Activated CD4-positive, alpha-beta T cell treated with anti-CD3 and anti-CD28 coated beads, Interleukin-10, Interleukin-2, amounts not matched to agents 100 ng/mL and 50 ng/mL, durations not matched to agents 16 hours and 8 hours (primary cell): ENCODE results near the gene ARHGAP42.
"Not testable (repeated sequence)": the region's sequence is repeated elsewhere in the genome, so short reads cannot be mapped to it uniquely, and the experiment has no call there.

Experiments
- DNase-seq: peaks from one replicate; pipeline ENCODE4 v3.0.0-alpha.2; 2020

The ARHGAP42 gene

GRCh38 chr11:100876815-100877520, 189.9 kb downstream of the ARHGAP42 start:
- DNase-seq: no peak

GRCh38 chr11:100878474-100878873, 191.4 kb downstream of the ARHGAP42 start:
- DNase-seq: no peak

GRCh38 chr11:100882957-100883356, 195.9 kb downstream of the ARHGAP42 start:
- DNase-seq: no peak

GRCh38 chr11:100883830-100884229, 196.7 kb downstream of the ARHGAP42 start:
- no peak for DNase-seq

GRCh38 chr11:100887659-100888058, 200.6 kb downstream of the ARHGAP42 start:
- no peak for DNase-seq

- no peak for DNase-seq
Observed at GRCh38 chr11:100888836-100889235, 201.7 kb downstream of the ARHGAP42 start.

- no peak for DNase-seq
Observed at GRCh38 chr11:100889758-100890157, 202.7 kb downstream of the ARHGAP42 start.

GRCh38 chr11:100890789-100891188, 203.7 kb downstream of the ARHGAP42 start:
- DNase-seq: no peak

GRCh38 chr11:100892886-100893285, 205.8 kb downstream of the ARHGAP42 start:
- DNase-seq: no peak

GRCh38 chr11:100895449-100895848, 208.4 kb downstream of the ARHGAP42 start:
- no peak for DNase-seq

- not testable (repeated sequence) for DNase-seq
Observed at GRCh38 chr11:100895976-100896375, 208.9 kb downstream of the ARHGAP42 start.

GRCh38 chr11:100901471-100901870, 214.4 kb downstream of the ARHGAP42 start:
- DNase-seq: not testable (repeated sequence)

GRCh38 chr11:100902454-100903141, 215.5 kb downstream of the ARHGAP42 start:
- DNase-seq: no peak

GRCh38 chr11:100903284-100903683, 216.2 kb downstream of the ARHGAP42 start:
- no peak for DNase-seq

GRCh38 chr11:100905684-100906083, 218.6 kb downstream of the ARHGAP42 start:
- DNase-seq: no peak

- DNase-seq: no peak
Observed at GRCh38 chr11:100908746-100909145, 221.7 kb downstream of the ARHGAP42 start.

GRCh38 chr11:100910808-100911207, 223.7 kb downstream of the ARHGAP42 start:
- DNase-seq: no peak

GRCh38 chr11:100914415-100915110, 227.5 kb downstream of the ARHGAP42 start:
- no peak for DNase-seq

GRCh38 chr11:100918551-100919500, 231.7 kb downstream of the ARHGAP42 start:
- DNase-seq: no peak

GRCh38 chr11:100920593-100920992, 233.5 kb downstream of the ARHGAP42 start:
- no peak for DNase-seq

- no peak for DNase-seq
Observed at GRCh38 chr11:100922121-100922520, 235.0 kb downstream of the ARHGAP42 start.

GRCh38 chr11:100923555-100923954, 236.5 kb downstream of the ARHGAP42 start:
- DNase-seq: no peak

- DNase-seq: peak; percentile 46
Observed at GRCh38 chr11:100925935-100926334, 238.8 kb downstream of the ARHGAP42 start.
